Right ventricle myocardium superior (tissue), 1 donor: ENCODE measurements around the gene DACT1. TPM values are rescaled to one million over a fixed set of nuclear protein-coding genes. Genes with fewer than 3 reads are reported as not detected.
A peak's percentile ranks its signal among the peaks of the same experiment; 100 is the strongest.
"Not testable (repeated sequence)": the region's sequence is repeated elsewhere in the genome, so short reads cannot be mapped to it uniquely, and the experiment has no call there.

Experiments
- ATAC-seq: fragments of 200-7000 bp; cut with Tn5 transposase; one replicate; pipeline ENCODE4 v1.9.1; 2020; ENCODE audit warnings: mild to moderate bottlenecking; ENCODE audit not compliant: poor library complexity
- DNase-seq: peaks from one replicate; pipeline ENCODE4 v3.0.0-alpha.2; 2020
- intact Hi-C: fragments of 100-400 bp; cut with DNase I; formaldehyde crosslinking; loops from one replicate; pipeline ENCODE4 v1.11.2; 2022
- long read RNA-seq: library from polyadenylated mRNA; unstranded; transcript quantifications from one replicate; pipeline ENCODE4 v2.0.0, GENCODE V29; 2021
- total RNA-seq: library from RNA; stranded (reverse); fragmentation: NEBNext Ultra II Directional; extraction: Animal tissue kit (Norgen Biotek cat#: 25700); gene quantifications from one replicate; pipeline ENCODE4 v1.2.1, GENCODE V29; 2021
- donor health status: DM: no; HTN: yes; CAD: no; lungs with severe emphysema.

The DACT1 gene
- total RNA-seq, result 2.4 TPM
- long read RNA-seq, transcript DACT1-202 (4 exons, 3,734 nt), result major isoform, 7 of 14 reads
- long read RNA-seq, partial matches to known transcripts, result 1 of 14 reads
- long read RNA-seq, other reads (novel, unspliced or antisense), result 3 of 14 reads

GRCh38 chr14:58637391-58638230 is at the start of gene DACT1:
TSS of gene DACT1 (plus strand) at chr14:58637962. CDS start at chr14:58638203, 241 bp downstream.
- peak; percentile 81 for DNase-seq
- ATAC-seq, result peak; percentile 83
- intact Hi-C loops, result no loop called here

- intact Hi-C loops, ATAC-seq: not testable (repeated sequence)
Observed at GRCh38 chr14:58588321-58588720, 49.4 kb upstream of the DACT1 start.

GRCh38 chr14:58593977-58594376 is 43.8 kb upstream of the DACT1 start:
- DNase-seq, result no peak
- intact Hi-C loops, result no loop called here
- ATAC-seq, result no peak

More at GRCh38 chr14:58588321-58588720, 49.4 kb upstream of the DACT1 start:
- not testable (repeated sequence) for DNase-seq

- intact Hi-C loops, result no loop called here
- DNase-seq, result no peak
- no peak for ATAC-seq
Observed at GRCh38 chr14:58597041-58597440, 40.7 kb upstream of the DACT1 start.

- DNase-seq, result no peak
- ATAC-seq, result no peak
- intact Hi-C loops, result no loop called here
Observed at GRCh38 chr14:58598028-58598803, 39.5 kb upstream of the DACT1 start.

GRCh38 chr14:58598804-58599525 is 38.8 kb upstream of the DACT1 start:
- no peak for ATAC-seq
- intact Hi-C loops, result no loop called here
- DNase-seq, result no peak

- DNase-seq, result no peak
- intact Hi-C loops, result no loop called here
- no peak for ATAC-seq
Observed at GRCh38 chr14:58599707-58600106, 38.1 kb upstream of the DACT1 start.

- intact Hi-C loops, result no loop called here
- ATAC-seq (no peak), DNase-seq (no peak)
Observed at GRCh38 chr14:58605465-58605864, 32.3 kb upstream of the DACT1 start.

- intact Hi-C loops, result no loop called here
- no peak for ATAC-seq
- DNase-seq, result no peak
Observed at GRCh38 chr14:58607131-58607951, 30.4 kb upstream of the DACT1 start.

GRCh38 chr14:58607952-58608317 is 29.8 kb upstream of the DACT1 start:
- DNase-seq, result no peak
- ATAC-seq, result no peak
- intact Hi-C loops, result no loop called here

GRCh38 chr14:58617619-58618018 is 20.1 kb upstream of the DACT1 start:
- intact Hi-C loops, result no loop called here
- DNase-seq (no peak), ATAC-seq (no peak)

- DNase-seq (no peak), ATAC-seq (no peak)
- intact Hi-C loops, result no loop called here
Observed at GRCh38 chr14:58620011-58620410, 17.8 kb upstream of the DACT1 start.

GRCh38 chr14:58625438-58625837 is 12.3 kb upstream of the DACT1 start:
- ATAC-seq, result no peak
- no peak for DNase-seq
- intact Hi-C loops, result no loop called here

GRCh38 chr14:58626431-58626831 is 11.3 kb upstream of the DACT1 start:
- DNase-seq, result no peak
- intact Hi-C loops, result no loop called here
- no peak for ATAC-seq

GRCh38 chr14:58628406-58628805 is 9.4 kb upstream of the DACT1 start:
- no peak for DNase-seq
- intact Hi-C loops, result no loop called here
- no peak for ATAC-seq

GRCh38 chr14:58629281-58629680 is 8.5 kb upstream of the DACT1 start:
- no peak for ATAC-seq
- no peak for DNase-seq
- intact Hi-C loops, result no loop called here

GRCh38 chr14:58631732-58632131 is 6.0 kb upstream of the DACT1 start:
- ATAC-seq, result no peak
- intact Hi-C loops, result no loop called here
- no peak for DNase-seq

GRCh38 chr14:58633831-58634230 is 3.9 kb upstream of the DACT1 start:
- intact Hi-C loops, result no loop called here
- no peak for DNase-seq

More at GRCh38 chr14:58633831-58634230, 3.9 kb upstream of the DACT1 start:
- ATAC-seq, result no peak
